Cardiac muscle cell (in vitro differentiated cells and primary cell): ENCODE results near the gene SCAMP2. TPM values are rescaled to one million over a fixed set of nuclear protein-coding genes. Genes with fewer than 3 reads are reported as not detected.

Experiments
- DNase-seq, 2 donors: peaks; one replicate each; pipeline versions ENCODE4 v3.0.0 to v3.0.0-alpha.2; 2010 to 2017; ENCODE audit warnings: low read depth in 1 of 2, low spot score in 1 of 2
- H3K27ac ChIP-seq: fragments of 200-600 bp; sonication (generic); 2 replicates; pipeline ENCODE4 v1.5.1; 2016
- H3K27me3 ChIP-seq: fragments of 200-600 bp; sonication (generic); 2 replicates; pipeline ENCODE4 v1.6.0; 2016; ENCODE audit warnings: control low read depth
- H3K36me3 ChIP-seq: fragments of 200-600 bp; sonication (generic); 2 replicates; pipeline ENCODE4 v1.5.1; 2016; ENCODE audit warnings: control low read depth
- H3K4me1 ChIP-seq: fragments of 200-600 bp; sonication (generic); 2 replicates; pipeline ENCODE4 v1.8.1; 2017; ENCODE audit warnings: low read depth, mild to moderate bottlenecking, mixed run types
- H3K4me3 ChIP-seq: fragments of 200-600 bp; sonication (generic); 2 replicates; pipeline ENCODE4 v1.5.1; 2016; ENCODE audit warnings: mild to moderate bottlenecking
- H3K9me3 ChIP-seq: fragments of 200-600 bp; sonication (generic); 2 replicates; pipeline ENCODE4 v1.5.1; 2017; ENCODE audit warnings: low read depth, mild to moderate bottlenecking, control low read depth
- polyA plus RNA-seq: library from polyadenylated mRNA; unstranded; fragments of >200 nt; fragmentation: Nextera tagmentation; extraction: Ambion mirVana; gene quantifications from 2 replicates; pipeline ENCODE4 v1.2.1, GENCODE V29; 2016
- total RNA-seq: library from RNA; depleted of rRNA; stranded (reverse); fragments of >200 nt; gene quantifications from 2 replicates; pipeline ENCODE4 v1.2.3, GENCODE V29; 2016
- TF ChIP-seq, protein P1 (sequence below): IDR thresholded peaks from 2 replicates; pipeline ENCODE4 v1.5.1; 2012; ENCODE audit warnings: low read depth, mild to moderate bottlenecking, low read length

Gene SCAMP2
- total and polyA plus RNA-seq, 2 experiments from 2014 or later, result 52.3 to 115 TPM

DNA sequence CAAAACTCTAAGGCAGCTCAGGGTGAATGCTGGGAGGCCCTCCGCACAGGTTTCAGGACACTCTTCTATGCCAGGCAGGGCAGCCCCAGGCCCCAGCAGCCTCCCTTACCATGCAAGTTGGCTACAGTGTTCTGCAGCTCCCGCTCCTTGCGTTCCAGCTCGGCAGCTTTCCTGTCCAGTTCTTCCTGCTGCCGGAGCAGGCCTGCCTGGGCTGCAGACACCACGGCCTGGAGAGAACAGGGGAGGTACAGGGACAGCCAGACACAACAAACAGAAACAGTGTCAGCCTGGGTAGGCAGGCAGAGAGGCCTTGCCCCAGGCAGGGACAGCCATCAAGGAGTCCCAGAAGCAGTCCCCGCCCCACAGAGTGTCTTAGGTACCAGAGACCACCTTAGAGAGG is 21.2 kb downstream of the SCAMP2 start:
- DNase-seq, result no peak
- Histone ChIP-seq H3K27me3 (no peaks in the 10 kb centered on the region), H3K27ac (no peak overlapping the region), H3K36me3 (peaks cover 36% of the 10 kb centered on the region), H3K9me3 (no peaks in the 10 kb centered on the region), H3K4me1 (peaks cover 4% of the 10 kb centered on the region), H3K4me3 (no peak overlapping the region)
- TF ChIP-seq, protein P1, sequence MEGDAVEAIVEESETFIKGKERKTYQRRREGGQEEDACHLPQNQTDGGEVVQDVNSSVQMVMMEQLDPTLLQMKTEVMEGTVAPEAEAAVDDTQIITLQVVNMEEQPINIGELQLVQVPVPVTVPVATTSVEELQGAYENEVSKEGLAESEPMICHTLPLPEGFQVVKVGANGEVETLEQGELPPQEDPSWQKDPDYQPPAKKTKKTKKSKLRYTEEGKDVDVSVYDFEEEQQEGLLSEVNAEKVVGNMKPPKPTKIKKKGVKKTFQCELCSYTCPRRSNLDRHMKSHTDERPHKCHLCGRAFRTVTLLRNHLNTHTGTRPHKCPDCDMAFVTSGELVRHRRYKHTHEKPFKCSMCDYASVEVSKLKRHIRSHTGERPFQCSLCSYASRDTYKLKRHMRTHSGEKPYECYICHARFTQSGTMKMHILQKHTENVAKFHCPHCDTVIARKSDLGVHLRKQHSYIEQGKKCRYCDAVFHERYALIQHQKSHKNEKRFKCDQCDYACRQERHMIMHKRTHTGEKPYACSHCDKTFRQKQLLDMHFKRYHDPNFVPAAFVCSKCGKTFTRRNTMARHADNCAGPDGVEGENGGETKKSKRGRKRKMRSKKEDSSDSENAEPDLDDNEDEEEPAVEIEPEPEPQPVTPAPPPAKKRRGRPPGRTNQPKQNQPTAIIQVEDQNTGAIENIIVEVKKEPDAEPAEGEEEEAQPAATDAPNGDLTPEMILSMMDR, result no peak

- Histone ChIP-seq H3K4me1 (no peaks in the 10 kb centered on the region), H3K36me3 (peaks cover 40% of the 10 kb centered on the region), H3K27ac (no peak overlapping the region), H3K9me3 (no peaks in the 10 kb centered on the region), H3K27me3 (no peaks in the 10 kb centered on the region), H3K4me3 (no peak overlapping the region)
- DNase-seq, result no peak
- TF ChIP-seq, protein P1, result no peak
Measured at GRCh38 chr15:74850393-74850792, 22.8 kb downstream of the SCAMP2 start.

- TF ChIP-seq, protein P1, result no peak
- H3K4me1 ChIP-seq, result peaks cover 5% of the 10 kb centered on the region
- no peak overlapping the region for H3K27ac ChIP-seq
- DNase-seq, result no peak
- peaks cover 31% of the 10 kb centered on the region for H3K36me3 ChIP-seq
- no peaks in the 10 kb centered on the region for H3K27me3 ChIP-seq
- H3K9me3 ChIP-seq, result no peaks in the 10 kb centered on the region
- H3K4me3 ChIP-seq, result no peak overlapping the region
Measured at GRCh38 chr15:74847432-74847831, 25.7 kb downstream of the SCAMP2 start.

GRCh38 chr15:74845581-74845980 is 27.6 kb downstream of the SCAMP2 start:
- no peaks in the 10 kb centered on the region for H3K9me3 ChIP-seq
- H3K27ac ChIP-seq, result no peak overlapping the region
- no peak for DNase-seq
- no peak overlapping the region for H3K4me3 ChIP-seq
- H3K4me1 ChIP-seq, result peaks cover 5% of the 10 kb centered on the region
- peaks cover 21% of the 10 kb centered on the region for H3K36me3 ChIP-seq
- no peaks in the 10 kb centered on the region for H3K27me3 ChIP-seq
- TF ChIP-seq, protein P1, result no peak

- Histone ChIP-seq H3K4me1 (peaks cover 5% of the 10 kb centered on the region), H3K9me3 (no peaks in the 10 kb centered on the region), H3K27me3 (no peaks in the 10 kb centered on the region), H3K27ac (no peak overlapping the region), H3K4me3 (no peak overlapping the region), H3K36me3 (peaks cover 21% of the 10 kb centered on the region)
- TF ChIP-seq, protein P1, result no peak
- no peak for DNase-seq
Measured at GRCh38 chr15:74845208-74845568, 28.0 kb downstream of the SCAMP2 start.
